Measurements from ENCODE around the gene ADRB2.

DNA sequence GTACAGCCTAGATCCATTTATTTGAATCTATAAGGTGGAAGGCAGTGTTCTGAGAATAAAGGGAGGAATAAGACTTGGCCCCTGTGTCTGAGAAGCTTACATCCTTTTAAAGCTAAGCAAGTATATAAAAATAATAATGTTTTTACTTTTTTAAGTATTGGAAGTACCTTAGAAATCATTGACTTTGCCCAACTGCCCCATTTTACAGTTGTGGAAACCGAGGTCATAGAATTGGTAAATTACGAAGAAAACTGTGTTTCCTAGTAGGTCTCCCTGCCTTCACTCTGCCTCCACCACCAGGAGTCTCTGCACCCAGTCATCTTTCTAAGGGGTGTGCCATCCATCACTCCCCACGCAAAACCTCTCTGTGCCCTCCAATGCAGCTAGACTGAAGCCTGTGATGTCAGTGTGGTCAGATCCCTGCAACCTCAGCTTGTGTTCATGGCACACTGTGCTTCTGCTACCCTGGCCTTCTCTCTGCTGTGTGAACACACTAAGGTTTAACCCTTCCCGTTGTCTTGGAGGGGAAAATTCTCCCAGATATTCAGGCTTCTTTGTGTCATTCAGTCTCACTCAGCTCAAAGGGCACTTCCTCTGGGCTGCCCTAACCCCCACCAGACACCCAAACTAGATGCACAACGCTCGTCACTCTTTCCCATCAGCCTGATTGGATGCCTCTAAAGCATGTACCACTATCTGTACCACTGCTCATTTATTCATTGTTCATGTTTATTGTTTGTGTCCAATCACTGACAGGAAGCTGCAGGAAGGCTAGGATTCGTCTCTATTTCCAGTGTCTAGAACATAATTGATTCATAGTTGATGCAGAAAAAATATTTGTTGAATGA, 18.2 kb downstream of the ADRB2 start:
- TF ChIP-seq EZH2phosphoT487 (conservative IDR thresholded peaks at IDR 0.05; ENCODE audit: low read length) = no peak
- TF ChIP-seq, protein P1, sequence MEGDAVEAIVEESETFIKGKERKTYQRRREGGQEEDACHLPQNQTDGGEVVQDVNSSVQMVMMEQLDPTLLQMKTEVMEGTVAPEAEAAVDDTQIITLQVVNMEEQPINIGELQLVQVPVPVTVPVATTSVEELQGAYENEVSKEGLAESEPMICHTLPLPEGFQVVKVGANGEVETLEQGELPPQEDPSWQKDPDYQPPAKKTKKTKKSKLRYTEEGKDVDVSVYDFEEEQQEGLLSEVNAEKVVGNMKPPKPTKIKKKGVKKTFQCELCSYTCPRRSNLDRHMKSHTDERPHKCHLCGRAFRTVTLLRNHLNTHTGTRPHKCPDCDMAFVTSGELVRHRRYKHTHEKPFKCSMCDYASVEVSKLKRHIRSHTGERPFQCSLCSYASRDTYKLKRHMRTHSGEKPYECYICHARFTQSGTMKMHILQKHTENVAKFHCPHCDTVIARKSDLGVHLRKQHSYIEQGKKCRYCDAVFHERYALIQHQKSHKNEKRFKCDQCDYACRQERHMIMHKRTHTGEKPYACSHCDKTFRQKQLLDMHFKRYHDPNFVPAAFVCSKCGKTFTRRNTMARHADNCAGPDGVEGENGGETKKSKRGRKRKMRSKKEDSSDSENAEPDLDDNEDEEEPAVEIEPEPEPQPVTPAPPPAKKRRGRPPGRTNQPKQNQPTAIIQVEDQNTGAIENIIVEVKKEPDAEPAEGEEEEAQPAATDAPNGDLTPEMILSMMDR (IDR thresholded peaks at IDR 0.05; ENCODE audit: insufficient read depth, low read length, poor library complexity, severe bottlenecking) = no peak
